ENCODE results near the gene SRC. TPM values are rescaled to one million over a fixed set of nuclear protein-coding genes. Genes with fewer than 3 reads are reported as not detected.

SRC gene
- 100 to 1,000 TPM in 1 of 2 donors, 10 to 100 TPM in 1; 75.6 to 109 TPM for total RNA-seq
- 48.4 TPM for polyA plus RNA-seq (2013, experiment 1 of 2)
- polyA plus RNA-seq (2013, experiment 2 of 2): 41.1 TPM
- long read RNA-seq, experiment 1, full-length matches to known transcripts: 1 of 23 reads
- long read RNA-seq, experiment 1, partial matches to known transcripts: 12 of 23 reads
- long read RNA-seq, experiment 1, other reads (novel, unspliced or antisense): 10 of 23 reads
- long read RNA-seq, experiment 2, full-length matches to known transcripts: 35 of 87 reads
- long read RNA-seq, experiment 2, partial matches to known transcripts: 36 of 87 reads
- long read RNA-seq, experiment 2, other reads (novel, unspliced or antisense): 16 of 87 reads
- long read RNA-seq, experiment 3, full-length matches to known transcripts: 34 of 66 reads
- long read RNA-seq, experiment 3, partial matches to known transcripts: 4 of 66 reads
- long read RNA-seq, experiment 3, other reads (novel, unspliced or antisense): 28 of 66 reads
- long read RNA-seq, experiment 4: 0 reads

GRCh38 chr20:37345339-37346235 lies at the start of gene SRC:
TSS of gene SRC (plus strand) at chr20:37346140. CDS start at chr20:37384154, 38,014 bp downstream.
- Histone ChIP-seq H3K27ac (ENCODE audit: low read depth, low read length) (no peak within 1 kb of the TSS), H3K9ac (ENCODE audit: extremely low read depth, low read length, poor library complexity, severe bottlenecking) (peak within 1 kb of the TSS; percentile 53), H3K9me3 (ENCODE audit: control insufficient read depth, low read length) (no peaks in the 10 kb centered on the region), H3K36me3 (ENCODE audit: control insufficient read depth, insufficient read depth, low read length) (peaks cover 37% of the 10 kb centered on the region), H3K4me1 (ENCODE audit: control insufficient read depth, insufficient read depth, low read length) (peaks cover 14% of the 10 kb centered on the region), H3K4me3 (ENCODE audit: low read length) (peak within 1 kb of the TSS; percentile 81), H3K27me3 (ENCODE audit: control insufficient read depth, insufficient read depth, low read length, poor library complexity, severe bottlenecking) (no peaks in the 10 kb centered on the region)
- 11 to 19% methylated on average over 14 to 62 of the region's 63 CpGs for WGBS, 2 experiments (ENCODE audit: insufficient coverage in 1 of 2, insufficient read length in 1 of 2)
- Mint-ChIP-seq H3K27me3 (ENCODE audit: insufficient read depth) (no peaks in the 10 kb centered on the region), H3K36me3 (ENCODE audit: low read depth) (peaks cover 31% of the 10 kb centered on the region), H3K9me3 (no peaks in the 10 kb centered on the region), H3K4me1 (peaks cover 55% of the 10 kb centered on the region), H3K4me3 (peak within 1 kb of the TSS; percentile 64), H3K27ac (peak within 1 kb of the TSS; percentile 95)
- no peak for TF ChIP-seq CTCF (conservative IDR thresholded peaks at IDR 0.05)
- DNase-seq: peak; percentile 91

GRCh38 chr20:37296371-37296770 lies 49.6 kb upstream of the SRC start:
- Histone ChIP-seq H3K27ac (ENCODE audit: low read depth, low read length) (no peak overlapping the region), H3K9me3 (ENCODE audit: control insufficient read depth, low read length) (peaks cover 25% of the 10 kb centered on the region), H3K4me3 (ENCODE audit: low read length) (no peak overlapping the region), H3K36me3 (ENCODE audit: control insufficient read depth, insufficient read depth, low read length) (peaks cover 53% of the 10 kb centered on the region), H3K4me1 (ENCODE audit: control insufficient read depth, insufficient read depth, low read length) (peaks cover 14% of the 10 kb centered on the region), H3K9ac (ENCODE audit: extremely low read depth, low read length, poor library complexity, severe bottlenecking) (no peak overlapping the region), H3K27me3 (ENCODE audit: control insufficient read depth, insufficient read depth, low read length, poor library complexity, severe bottlenecking) (no peaks in the 10 kb centered on the region)
- Mint-ChIP-seq H3K4me3 (no peak overlapping the region), H3K4me1 (peaks cover 28% of the 10 kb centered on the region), H3K9me3 (peaks cover 19% of the 10 kb centered on the region), H3K27me3 (ENCODE audit: insufficient read depth) (no peaks in the 10 kb centered on the region), H3K36me3 (ENCODE audit: low read depth) (peaks cover 57% of the 10 kb centered on the region), H3K27ac (no peak overlapping the region)
- DNase-seq: no peak
- no peak for TF ChIP-seq CTCF (conservative IDR thresholded peaks at IDR 0.05)
- WGBS, 2 experiments (ENCODE audit: insufficient coverage in 1 of 2, insufficient read length in 1 of 2): 86 to 94% methylated on average over 1 to 2 of the region's 2 CpGs

GRCh38 chr20:37297066-37297736 lies 48.7 kb upstream of the SRC start:
- no peak overlapping the region for H3K27ac ChIP-seq (ENCODE audit: low read depth, low read length)
- Mint-ChIP-seq H3K4me1 (peaks cover 27% of the 10 kb centered on the region), H3K9me3 (peaks cover 16% of the 10 kb centered on the region), H3K27me3 (ENCODE audit: insufficient read depth) (no peaks in the 10 kb centered on the region), H3K27ac (no peak overlapping the region), H3K36me3 (ENCODE audit: low read depth) (peaks cover 57% of the 10 kb centered on the region), H3K4me3 (no peak overlapping the region)
- WGBS, 2 experiments (ENCODE audit: insufficient coverage in 1 of 2, insufficient read length in 1 of 2): 94 to 96% methylated on average over 10 to 13 of the region's 13 CpGs
- no peak overlapping the region for H3K9ac ChIP-seq (ENCODE audit: extremely low read depth, low read length, poor library complexity, severe bottlenecking)
- no peaks in the 10 kb centered on the region for H3K27me3 ChIP-seq (ENCODE audit: control insufficient read depth, insufficient read depth, low read length, poor library complexity, severe bottlenecking)
- TF ChIP-seq CTCF (conservative IDR thresholded peaks at IDR 0.05): no peak
- H3K9me3 ChIP-seq (ENCODE audit: control insufficient read depth, low read length): peaks cover 17% of the 10 kb centered on the region
- no peak for DNase-seq
- H3K4me1 ChIP-seq (ENCODE audit: control insufficient read depth, insufficient read depth, low read length): peaks cover 14% of the 10 kb centered on the region
- H3K4me3 ChIP-seq (ENCODE audit: low read length): no peak overlapping the region
- peaks cover 53% of the 10 kb centered on the region for H3K36me3 ChIP-seq (ENCODE audit: control insufficient read depth, insufficient read depth, low read length)
